ENCODE data around the gene COL17A1.

The COL17A1 gene

GRCh38 chr10:103986360-103986759 is 99.3 kb downstream of the COL17A1 start:
- Histone ChIP-seq H3F3A (ENCODE audit: insufficient read depth, low read length) (peaks cover 15% of the 10 kb centered on the region), H4K20me1 (ENCODE audit: insufficient read depth, low read length) (no peaks in the 10 kb centered on the region), H3K79me2 (ENCODE audit: low read length) (peaks cover 74% of the 10 kb centered on the region), H3K4me3 (ENCODE audit: low read length) (no peak overlapping the region), H3K9me2 (replicated peaks; ENCODE audit: insufficient read depth, low read length) (no peaks in the 10 kb centered on the region), H3K9ac (ENCODE audit: low read length) (no peak overlapping the region), H3K9me3 (replicated peaks; ENCODE audit: insufficient read depth, low read length) (no peaks in the 10 kb centered on the region), H3K36me3 (replicated peaks; ENCODE audit: insufficient read depth, low read length) (no peaks in the 10 kb centered on the region), H3K27me3 (replicated peaks; ENCODE audit: insufficient read depth, low read length) (no peaks in the 10 kb centered on the region), H2AFZ (ENCODE audit: low read length) (no peak overlapping the region), H3K27ac (ENCODE audit: low read length) (no peak overlapping the region), H3K4me1 (ENCODE audit: low read length) (peaks cover 34% of the 10 kb centered on the region), H3K4me2 (ENCODE audit: low read depth, low read length) (no peak overlapping the region)
- DNase-seq, result no peak
- no peak for TF ChIP-seq CTCF (IDR thresholded peaks at IDR 0.05; ENCODE audit: low read length)
- no peak for TF ChIP-seq EZH2phosphoT487 (IDR thresholded peaks at IDR 0.05; ENCODE audit: low read length)
- no peak for TF ChIP-seq EZH2 (optimal IDR thresholded peaks at IDR 0.05; ENCODE audit: low read depth, low read length)

- Histone ChIP-seq H2AFZ (ENCODE audit: low read length) (no peak overlapping the region), H3K4me3 (ENCODE audit: low read length) (no peak overlapping the region), H3K36me3 (replicated peaks; ENCODE audit: insufficient read depth, low read length) (no peaks in the 10 kb centered on the region), H3K79me2 (ENCODE audit: low read length) (peaks cover 80% of the 10 kb centered on the region), H3K9ac (ENCODE audit: low read length) (no peak overlapping the region), H3K27me3 (replicated peaks; ENCODE audit: insufficient read depth, low read length) (no peaks in the 10 kb centered on the region), H3K9me2 (replicated peaks; ENCODE audit: insufficient read depth, low read length) (no peaks in the 10 kb centered on the region), H3K27ac (ENCODE audit: low read length) (no peak overlapping the region), H3K4me1 (ENCODE audit: low read length) (peaks cover 34% of the 10 kb centered on the region), H3K9me3 (replicated peaks; ENCODE audit: insufficient read depth, low read length) (no peaks in the 10 kb centered on the region), H3F3A (ENCODE audit: insufficient read depth, low read length) (peaks cover 15% of the 10 kb centered on the region), H4K20me1 (ENCODE audit: insufficient read depth, low read length) (no peaks in the 10 kb centered on the region), H3K4me2 (ENCODE audit: low read depth, low read length) (no peak overlapping the region)
- no peak for TF ChIP-seq EZH2 (optimal IDR thresholded peaks at IDR 0.05; ENCODE audit: low read depth, low read length)
- no peak for TF ChIP-seq EZH2phosphoT487 (IDR thresholded peaks at IDR 0.05; ENCODE audit: low read length)
- TF ChIP-seq CTCF (IDR thresholded peaks at IDR 0.05; ENCODE audit: low read length), result no peak
- no peak for DNase-seq
These were observed 100.0 kb downstream of the COL17A1 start for GRCh38 chr10:103985726-103986125.

- no peaks in the 10 kb centered on the region for H3K27me3 ChIP-seq (replicated peaks; ENCODE audit: insufficient read depth, low read length)
- no peaks in the 10 kb centered on the region for H3K9me2 ChIP-seq (replicated peaks; ENCODE audit: insufficient read depth, low read length)
- H3K27ac ChIP-seq (ENCODE audit: low read length), result peak overlapping the region; percentile 78
- H3F3A ChIP-seq (ENCODE audit: insufficient read depth, low read length), result peaks cover 15% of the 10 kb centered on the region
- H3K36me3 ChIP-seq (replicated peaks; ENCODE audit: insufficient read depth, low read length), result no peaks in the 10 kb centered on the region
- TF ChIP-seq EZH2phosphoT487 (IDR thresholded peaks at IDR 0.05; ENCODE audit: low read length) (no peak), EZH2 (optimal IDR thresholded peaks at IDR 0.05; ENCODE audit: low read depth, low read length) (no peak), CTCF (IDR thresholded peaks at IDR 0.05; ENCODE audit: low read length) (no peak)
- peak overlapping the region; percentile 81 for H3K4me2 ChIP-seq (ENCODE audit: low read depth, low read length)
- H2AFZ ChIP-seq (ENCODE audit: low read length), result 0 out of 2 replicates have a peak overlapping the region, but pooled peaks have one; percentile 19
- H4K20me1 ChIP-seq (ENCODE audit: insufficient read depth, low read length), result no peaks in the 10 kb centered on the region
- peak overlapping the region; percentile 48 for H3K4me3 ChIP-seq (ENCODE audit: low read length)
- H3K79me2 ChIP-seq (ENCODE audit: low read length), result peaks cover 89% of the 10 kb centered on the region
- peaks cover 34% of the 10 kb centered on the region for H3K4me1 ChIP-seq (ENCODE audit: low read length)
- peak overlapping the region; percentile 38; the same call in 1 of the 2 replicates for H3K9ac ChIP-seq (ENCODE audit: low read length)
- no peaks in the 10 kb centered on the region for H3K9me3 ChIP-seq (replicated peaks; ENCODE audit: insufficient read depth, low read length)
- peak; percentile 88 for DNase-seq
These were observed 102.2 kb downstream of the COL17A1 start for GRCh38 chr10:103983367-103983911.

All from MM.1S (cell line).